ENCODE results near the gene NME7. TPM values are rescaled to one million over a fixed set of nuclear protein-coding genes. Genes with fewer than 3 reads are reported as not detected.
A peak's percentile ranks its signal among the peaks of the same experiment; 100 is the strongest.

NME7 gene
- total RNA-seq, 1 donor from 2014 or later, result 23.4 TPM

DNA sequence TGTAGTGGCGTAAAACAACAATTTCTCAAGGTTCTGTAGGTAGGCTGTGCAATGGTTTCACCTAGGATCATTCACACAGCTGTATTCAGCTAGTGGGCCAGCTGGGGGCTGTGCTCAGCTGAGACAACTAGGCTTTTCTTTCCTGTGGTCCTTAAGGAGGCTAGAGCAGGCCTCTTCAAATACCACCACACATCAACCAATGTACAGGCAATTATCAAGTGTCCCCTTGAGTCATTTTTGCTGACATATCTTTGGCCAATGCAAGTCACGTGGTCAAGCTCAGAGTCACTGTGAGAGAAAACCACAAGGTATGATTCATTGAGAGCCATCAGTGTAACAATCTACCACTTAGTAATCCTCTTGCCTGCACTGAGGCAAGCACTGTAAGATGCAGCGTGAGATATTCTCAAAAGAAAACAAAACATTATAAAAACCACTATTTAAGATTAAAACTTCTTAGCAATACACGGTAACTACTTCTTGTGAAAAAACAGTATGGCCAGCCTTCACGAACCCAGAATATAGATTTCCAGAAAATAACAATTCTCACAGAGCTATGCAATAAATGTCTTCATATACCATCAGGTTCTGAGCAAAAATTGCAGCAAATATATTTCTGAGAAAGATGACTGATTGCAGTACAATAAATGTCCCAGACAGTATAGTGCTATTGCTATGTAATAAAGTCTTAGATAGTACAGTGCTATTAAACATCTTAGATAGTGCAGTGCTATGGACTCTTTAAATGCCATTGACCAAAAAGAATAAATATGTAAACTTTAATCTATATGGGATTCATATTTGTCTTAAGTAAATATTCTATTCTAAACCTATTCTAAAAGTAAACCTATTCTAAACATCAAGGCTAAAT, 55.3 kb downstream of the NME7 start:
- peak; percentile 69 for DNase-seq (ENCODE audit: low spot score)
- intact Hi-C loops (cut with micrococcal nuclease), result loop anchor here (1.0 to 5.0 kb wide), 12 partner anchors 14 to 949 kb away; partner anchors contain the start of genes BLZF1 and SLC19A2
- peaks cover 18% of the 10 kb centered on the region for H3K36me3 Mint-ChIP-seq (ENCODE audit: low read depth)
- peaks cover 31% of the 10 kb centered on the region for H3K4me1 Mint-ChIP-seq (ENCODE audit: low read depth)
- no peak overlapping the region for H3K4me3 Mint-ChIP-seq (ENCODE audit: low read depth)
- peak overlapping the region; percentile 70 for H3K27ac Mint-ChIP-seq
- H3K27me3 Mint-ChIP-seq (ENCODE audit: low read depth), result no peaks in the 10 kb centered on the region
- H3K9me3 Mint-ChIP-seq, result no peaks in the 10 kb centered on the region

- Mint-ChIP-seq H3K27me3 (ENCODE audit: low read depth) (no peaks in the 10 kb centered on the region), H3K9me3 (no peaks in the 10 kb centered on the region), H3K4me1 (ENCODE audit: low read depth) (peaks cover 34% of the 10 kb centered on the region), H3K27ac (no peak overlapping the region), H3K36me3 (ENCODE audit: low read depth) (peaks cover 39% of the 10 kb centered on the region), H3K4me3 (ENCODE audit: low read depth) (peak overlapping the region; percentile 26)
- intact Hi-C loops (cut with micrococcal nuclease), result loop anchor here (5.0 kb wide), 1 partner anchor 178 kb away; the partner anchor contains the start of gene SLC19A2
- DNase-seq (ENCODE audit: low spot score), result no peak
Observed at GRCh38 chr1:169309178-169310166, 58.1 kb downstream of the NME7 start.

DNA sequence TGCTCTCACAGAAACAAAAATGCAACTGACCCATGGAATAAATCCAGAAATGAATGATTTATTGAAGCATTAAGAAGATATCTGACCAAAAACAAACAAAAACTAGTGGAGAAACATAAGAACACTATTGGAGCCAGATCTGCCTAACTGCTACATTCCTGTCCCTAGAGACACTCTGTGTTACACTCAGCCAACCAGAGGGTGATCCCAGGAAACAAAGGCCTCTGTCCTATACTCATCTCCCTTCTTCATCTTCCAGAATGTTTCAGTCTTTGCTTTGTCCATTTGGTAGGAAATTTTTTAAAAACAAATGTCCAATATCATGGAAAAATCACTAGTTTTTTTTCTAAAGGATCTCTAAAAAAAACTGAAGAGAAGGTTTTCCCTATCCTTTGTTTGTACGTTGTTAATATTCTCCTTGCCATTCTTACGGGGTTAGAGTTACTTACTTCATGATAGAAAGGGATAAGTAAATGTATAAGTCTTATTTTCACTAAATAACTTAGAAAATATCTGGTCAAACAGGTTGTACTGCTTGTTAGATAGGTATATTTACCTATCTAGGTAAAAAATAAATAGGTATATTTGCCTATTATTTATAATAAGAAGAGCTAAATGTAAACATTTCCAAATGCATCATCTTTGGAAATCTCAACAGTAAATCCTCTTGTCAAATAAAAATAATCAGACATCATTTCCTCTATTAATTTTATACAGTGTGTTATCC, 59.1 kb downstream of the NME7 start:
- Mint-ChIP-seq H3K4me3 (ENCODE audit: low read depth) (no peak overlapping the region), H3K9me3 (no peaks in the 10 kb centered on the region), H3K36me3 (ENCODE audit: low read depth) (peaks cover 39% of the 10 kb centered on the region), H3K27me3 (ENCODE audit: low read depth) (no peaks in the 10 kb centered on the region), H3K27ac (no peak overlapping the region), H3K4me1 (ENCODE audit: low read depth) (peaks cover 29% of the 10 kb centered on the region)
- DNase-seq (ENCODE audit: low spot score), result no peak
- intact Hi-C loops (cut with micrococcal nuclease), result no loop called here

GRCh38 chr1:169307176-169307575, 60.4 kb downstream of the NME7 start:
- H3K9me3 Mint-ChIP-seq, result no peaks in the 10 kb centered on the region
- H3K4me1 Mint-ChIP-seq (ENCODE audit: low read depth), result peaks cover 19% of the 10 kb centered on the region
- no peaks in the 10 kb centered on the region for H3K27me3 Mint-ChIP-seq (ENCODE audit: low read depth)
- intact Hi-C loops (cut with micrococcal nuclease), result no loop called here
- no peak for DNase-seq (ENCODE audit: low spot score)
- H3K27ac Mint-ChIP-seq, result no peak overlapping the region
- peaks cover 41% of the 10 kb centered on the region for H3K36me3 Mint-ChIP-seq (ENCODE audit: low read depth)
- H3K4me3 Mint-ChIP-seq (ENCODE audit: low read depth), result no peak overlapping the region

DNA sequence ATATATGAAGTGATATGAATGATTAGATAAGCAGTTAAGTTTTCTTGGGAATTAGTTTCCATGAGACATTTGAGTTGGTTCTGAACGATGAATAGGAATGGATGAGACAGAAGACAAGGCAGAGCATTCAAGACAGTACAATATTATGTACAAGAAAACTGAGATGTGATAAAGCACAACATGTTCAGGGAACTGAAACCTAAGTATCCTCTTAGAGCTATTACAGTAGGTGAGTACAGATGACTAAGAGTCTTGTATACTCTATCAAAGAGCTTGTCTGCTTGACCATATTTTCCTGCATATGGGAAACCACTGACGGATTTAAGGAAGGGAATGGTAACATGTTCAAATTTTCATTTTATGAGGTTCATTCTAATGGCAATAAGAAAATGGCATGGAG, 61.6 kb downstream of the NME7 start:
- Mint-ChIP-seq H3K4me1 (ENCODE audit: low read depth) (peaks cover 13% of the 10 kb centered on the region), H3K4me3 (ENCODE audit: low read depth) (no peak overlapping the region), H3K36me3 (ENCODE audit: low read depth) (peaks cover 38% of the 10 kb centered on the region), H3K27me3 (ENCODE audit: low read depth) (no peaks in the 10 kb centered on the region), H3K27ac (no peak overlapping the region), H3K9me3 (no peaks in the 10 kb centered on the region)
- intact Hi-C loops (cut with micrococcal nuclease), result no loop called here
- no peak for DNase-seq (ENCODE audit: low spot score)

- Mint-ChIP-seq H3K4me3 (ENCODE audit: low read depth) (no peak overlapping the region), H3K27ac (no peak overlapping the region), H3K4me1 (ENCODE audit: low read depth) (peaks cover 13% of the 10 kb centered on the region), H3K27me3 (ENCODE audit: low read depth) (no peaks in the 10 kb centered on the region), H3K9me3 (no peaks in the 10 kb centered on the region), H3K36me3 (ENCODE audit: low read depth) (peaks cover 38% of the 10 kb centered on the region)
- DNase-seq (ENCODE audit: low spot score), result no peak
- intact Hi-C loops (cut with micrococcal nuclease), result no loop called here
Observed at GRCh38 chr1:169305356-169305755, 62.2 kb downstream of the NME7 start.

GRCh38 chr1:169300854-169301253, 66.7 kb downstream of the NME7 start:
- no peaks in the 10 kb centered on the region for H3K27me3 Mint-ChIP-seq (ENCODE audit: low read depth)
- no peak for DNase-seq (ENCODE audit: low spot score)
- no peaks in the 10 kb centered on the region for H3K9me3 Mint-ChIP-seq
- peaks cover 23% of the 10 kb centered on the region for H3K36me3 Mint-ChIP-seq (ENCODE audit: low read depth)
- intact Hi-C loops (cut with micrococcal nuclease), result no loop called here
- H3K4me1 Mint-ChIP-seq (ENCODE audit: low read depth), result peaks cover 5% of the 10 kb centered on the region
- no peak overlapping the region for H3K4me3 Mint-ChIP-seq (ENCODE audit: low read depth)
- H3K27ac Mint-ChIP-seq, result no peak overlapping the region

DNA sequence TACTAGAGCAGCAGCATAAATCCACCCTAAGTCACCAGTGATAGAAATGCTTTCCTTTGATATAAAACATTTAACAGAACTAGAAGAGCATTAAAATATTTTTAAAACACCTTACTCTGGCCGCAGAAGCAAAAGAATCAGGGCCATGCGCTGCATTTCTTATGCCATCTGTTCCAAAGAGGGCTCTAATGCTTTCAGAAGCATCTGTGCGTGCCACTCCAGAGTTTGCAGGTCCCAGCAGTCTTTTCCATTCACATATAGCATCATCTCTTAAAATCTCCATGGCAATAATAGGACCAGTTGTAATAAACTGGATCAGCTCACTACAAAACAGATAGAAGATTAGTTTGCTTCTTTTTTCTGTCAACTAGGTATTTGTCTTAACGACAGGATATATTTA, 69.2 kb downstream of the NME7 start:
- no peaks in the 10 kb centered on the region for H3K9me3 Mint-ChIP-seq
- DNase-seq (ENCODE audit: low spot score), result no peak
- H3K27ac Mint-ChIP-seq, result no peak overlapping the region
- peaks cover 17% of the 10 kb centered on the region for H3K36me3 Mint-ChIP-seq (ENCODE audit: low read depth)
- H3K4me3 Mint-ChIP-seq (ENCODE audit: low read depth), result no peak overlapping the region
- peaks cover 5% of the 10 kb centered on the region for H3K4me1 Mint-ChIP-seq (ENCODE audit: low read depth)
- intact Hi-C loops (cut with micrococcal nuclease), result no loop called here
- H3K27me3 Mint-ChIP-seq (ENCODE audit: low read depth), result no peaks in the 10 kb centered on the region

GRCh38 chr1:169295846-169296245, 71.8 kb downstream of the NME7 start:
- Mint-ChIP-seq H3K27ac (no peak overlapping the region), H3K9me3 (no peaks in the 10 kb centered on the region), H3K36me3 (ENCODE audit: low read depth) (peaks cover 12% of the 10 kb centered on the region)

GRCh38 chr1:169295425-169295824, 72.2 kb downstream of the NME7 start:
- Mint-ChIP-seq H3K27me3 (ENCODE audit: low read depth) (no peaks in the 10 kb centered on the region), H3K4me1 (ENCODE audit: low read depth) (peaks cover 5% of the 10 kb centered on the region), H3K36me3 (ENCODE audit: low read depth) (peaks cover 12% of the 10 kb centered on the region), H3K9me3 (no peaks in the 10 kb centered on the region), H3K27ac (no peak overlapping the region), H3K4me3 (ENCODE audit: low read depth) (no peak overlapping the region)
- no peak for DNase-seq (ENCODE audit: low spot score)
- intact Hi-C loops (cut with micrococcal nuclease), result no loop called here

More at GRCh38 chr1:169295846-169296245, 71.8 kb downstream of the NME7 start:
- Mint-ChIP-seq H3K4me3 (ENCODE audit: low read depth) (no peak overlapping the region), H3K27me3 (ENCODE audit: low read depth) (no peaks in the 10 kb centered on the region), H3K4me1 (ENCODE audit: low read depth) (peaks cover 5% of the 10 kb centered on the region)
- no peak for DNase-seq (ENCODE audit: low spot score)
- intact Hi-C loops (cut with micrococcal nuclease), result no loop called here

DNA sequence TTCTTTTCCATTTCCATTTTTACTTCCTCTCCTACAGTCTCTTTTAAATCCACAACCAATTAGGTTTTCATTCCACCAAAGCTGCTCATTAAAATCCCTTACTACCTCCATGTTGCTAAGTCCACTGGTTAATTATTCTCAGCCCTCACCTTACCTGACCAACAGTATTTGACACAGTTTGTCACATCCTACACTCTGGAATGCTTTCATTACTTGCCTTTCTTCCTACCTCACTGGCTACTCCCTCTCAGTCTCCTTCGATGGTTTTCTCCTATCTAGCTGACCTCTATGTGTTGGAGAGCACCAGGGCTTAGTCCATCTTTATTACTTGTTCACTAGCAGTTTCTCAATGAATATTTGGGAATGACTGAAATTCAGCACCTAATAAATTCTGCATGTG, 78.6 kb downstream of the NME7 start:
- DNase-seq (ENCODE audit: low spot score), result no peak
- Mint-ChIP-seq H3K4me3 (ENCODE audit: low read depth) (no peak overlapping the region), H3K27me3 (ENCODE audit: low read depth) (no peaks in the 10 kb centered on the region), H3K4me1 (ENCODE audit: low read depth) (peaks cover 3% of the 10 kb centered on the region), H3K36me3 (ENCODE audit: low read depth) (peaks cover 16% of the 10 kb centered on the region), H3K27ac (no peak overlapping the region), H3K9me3 (peaks cover 12% of the 10 kb centered on the region)
- intact Hi-C loops (cut with micrococcal nuclease), result no loop called here

DNA sequence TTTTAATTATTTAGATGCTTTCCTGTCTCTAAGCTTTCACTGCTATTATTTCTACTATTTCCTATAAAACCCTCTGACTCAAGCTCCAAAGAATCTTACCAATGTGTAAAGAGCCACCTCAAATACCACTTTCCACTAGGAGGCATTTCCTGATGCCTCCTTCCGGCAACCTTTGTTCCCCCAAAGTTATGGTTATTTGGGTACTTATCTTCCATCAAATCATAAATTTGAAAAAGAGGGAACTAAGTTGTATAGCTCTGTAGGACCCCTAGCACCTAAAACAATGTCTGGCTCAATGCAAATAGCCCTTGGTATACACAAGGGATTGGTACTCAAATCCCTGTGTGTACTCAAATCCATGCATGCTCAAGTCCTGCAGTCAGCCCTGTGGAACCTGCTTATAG, 79.6 kb downstream of the NME7 start:
- peaks cover 19% of the 10 kb centered on the region for H3K36me3 Mint-ChIP-seq (ENCODE audit: low read depth)
- no peak overlapping the region for H3K27ac Mint-ChIP-seq
- peaks cover 22% of the 10 kb centered on the region for H3K9me3 Mint-ChIP-seq
- H3K4me1 Mint-ChIP-seq (ENCODE audit: low read depth), result peaks cover 3% of the 10 kb centered on the region
- DNase-seq (ENCODE audit: low spot score), result no peak
- H3K4me3 Mint-ChIP-seq (ENCODE audit: low read depth), result no peak overlapping the region
- no peaks in the 10 kb centered on the region for H3K27me3 Mint-ChIP-seq (ENCODE audit: low read depth)
- intact Hi-C loops (cut with micrococcal nuclease), result no loop called here
